Stimulated activated naive CD8-positive, alpha-beta T cell treated with anti-CD3 and anti-CD28 coated beads, Interleukin-15, Interleukin-2, amounts not matched to agents 100 U/mL and 50 U/mL, for 24 hours (primary cell): ENCODE measurements around the gene DLG2.

Experiments used
- ATAC-seq: fragments of 150-1000 bp; cut with Tn5 transposase; one replicate; pipeline ENCODE4 v1.10.0; 2021
- DNase-seq: peaks from one replicate; pipeline ENCODE4 v3.0.0; 2021

DLG2 gene

DNA sequence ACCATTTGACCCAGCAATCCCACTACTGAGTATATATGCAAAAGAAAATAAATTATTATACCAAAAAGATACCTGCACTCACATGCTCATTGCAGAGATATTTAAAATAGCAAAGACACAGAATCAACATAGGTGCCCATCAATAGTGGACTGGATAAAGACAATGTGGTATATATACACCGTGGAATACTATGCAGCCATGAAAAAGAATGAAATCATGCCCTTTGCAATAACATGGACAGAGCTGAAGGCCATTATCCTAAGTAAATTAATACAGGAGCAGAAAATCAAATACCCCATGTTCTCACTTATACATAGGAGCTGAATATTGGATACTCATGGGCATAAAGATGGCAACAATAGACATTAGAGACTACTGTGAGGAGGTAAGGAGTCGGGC, 68.7 kb downstream of the DLG2 start:
- DNase-seq (no peak), ATAC-seq (no peak)

DNA sequence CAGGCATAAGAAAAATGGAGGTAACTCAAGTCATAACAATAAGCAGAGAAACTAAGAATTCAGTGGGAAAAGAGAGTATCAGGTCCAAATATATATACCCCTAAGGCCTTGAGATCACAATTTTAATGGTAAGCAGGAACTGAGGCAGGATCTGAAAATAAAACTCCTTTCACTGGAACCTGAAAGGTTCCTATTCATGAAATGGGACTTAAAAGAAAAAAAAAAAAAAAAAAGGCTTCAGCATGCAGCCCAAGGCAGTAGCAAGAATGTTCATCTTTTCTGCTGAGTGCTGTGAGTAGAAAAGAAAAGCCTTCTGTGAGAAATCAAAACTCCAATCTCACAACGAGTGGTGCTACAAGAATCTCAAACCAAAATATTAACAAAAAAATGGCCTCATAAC, 75.3 kb downstream of the DLG2 start:
- ATAC-seq = no peak
- DNase-seq = no peak

GRCh38 chr11:85541683-85542082, 85.5 kb downstream of the DLG2 start:
- ATAC-seq = no peak
- no peak for DNase-seq

GRCh38 chr11:85540635-85541205, 86.4 kb downstream of the DLG2 start:
- no peak for ATAC-seq
- no peak for DNase-seq

- DNase-seq (no peak), ATAC-seq (peak; percentile 19)
These were observed 87.0 kb downstream of the DLG2 start for GRCh38 chr11:85540181-85540580.

DNA sequence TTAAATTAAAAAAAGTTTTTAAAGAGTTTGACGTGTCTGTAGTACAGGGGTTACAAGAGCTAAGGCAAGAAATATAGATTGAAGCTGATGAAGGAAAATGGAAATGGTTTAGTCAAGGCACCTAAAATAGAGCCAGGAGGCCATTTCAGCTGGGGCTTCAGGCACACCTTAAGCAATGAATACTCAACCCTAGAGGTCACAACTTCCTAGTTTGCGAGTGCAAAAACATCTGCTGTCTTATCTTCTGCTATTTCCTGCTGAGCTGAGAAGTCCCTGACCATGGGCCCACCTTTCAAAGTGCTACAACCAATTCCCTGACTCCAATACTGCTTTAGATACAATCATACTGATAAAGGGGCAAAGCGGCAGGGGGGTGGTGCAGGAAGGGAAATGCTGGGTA, 87.4 kb downstream of the DLG2 start:
- ATAC-seq = no peak

GRCh38 chr11:85539029-85539689, 88.0 kb downstream of the DLG2 start:
- ATAC-seq = no peak
- DNase-seq = no peak

More for the DNA sequence above, 87.4 kb downstream of the DLG2 start:
- DNase-seq = no peak

GRCh38 chr11:85536438-85536837, 90.7 kb downstream of the DLG2 start:
- no peak for ATAC-seq
- no peak for DNase-seq

GRCh38 chr11:85534806-85535205, 92.3 kb downstream of the DLG2 start:
- ATAC-seq = no peak
- no peak for DNase-seq

- no peak for DNase-seq
- ATAC-seq = no peak
These were observed 95.8 kb downstream of the DLG2 start for GRCh38 chr11:85531191-85531897.

GRCh38 chr11:85530634-85531033, 96.5 kb downstream of the DLG2 start:
- DNase-seq (no peak), ATAC-seq (no peak)

GRCh38 chr11:85526564-85526963, 100.6 kb downstream of the DLG2 start:
- DNase-seq (no peak), ATAC-seq (no peak)

- ATAC-seq = no peak
- DNase-seq = no peak
These were observed 101.5 kb downstream of the DLG2 start for GRCh38 chr11:85525686-85526085.

GRCh38 chr11:85517272-85517671, 109.9 kb downstream of the DLG2 start:
- no peak for DNase-seq
- ATAC-seq = no peak

- DNase-seq = no peak
- ATAC-seq = no peak
These were observed 131.2 kb downstream of the DLG2 start for GRCh38 chr11:85495918-85496317.

GRCh38 chr11:85494396-85494795, 132.7 kb downstream of the DLG2 start:
- no peak for ATAC-seq
- no peak for DNase-seq

DNA sequence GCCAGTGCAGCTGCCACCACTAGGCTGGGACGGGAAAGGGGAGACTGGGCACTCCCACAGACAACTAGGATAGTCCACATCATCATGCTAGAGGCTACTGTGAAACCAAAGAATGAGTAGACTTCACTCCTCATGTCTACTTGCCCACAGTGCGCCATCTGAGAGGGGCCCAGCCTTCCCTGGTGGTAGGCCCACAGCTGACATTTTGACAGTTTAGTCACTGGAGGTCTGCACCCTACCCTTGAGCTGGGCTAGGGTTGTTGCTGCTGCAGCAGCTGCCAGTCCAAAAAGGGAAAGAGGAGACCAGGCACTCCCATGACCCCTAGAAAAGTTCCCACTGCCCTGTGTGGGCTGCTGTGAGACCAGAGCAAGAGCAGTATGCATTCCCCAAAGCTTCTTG, 141.2 kb downstream of the DLG2 start:
- no peak for ATAC-seq
- no peak for DNase-seq

- ATAC-seq (no peak), DNase-seq (no peak)
These were observed 143.3 kb downstream of the DLG2 start for GRCh38 chr11:85483861-85484260.

- no peak for ATAC-seq
- DNase-seq = no peak
These were observed 145.3 kb downstream of the DLG2 start for GRCh38 chr11:85481862-85482261.

DNA sequence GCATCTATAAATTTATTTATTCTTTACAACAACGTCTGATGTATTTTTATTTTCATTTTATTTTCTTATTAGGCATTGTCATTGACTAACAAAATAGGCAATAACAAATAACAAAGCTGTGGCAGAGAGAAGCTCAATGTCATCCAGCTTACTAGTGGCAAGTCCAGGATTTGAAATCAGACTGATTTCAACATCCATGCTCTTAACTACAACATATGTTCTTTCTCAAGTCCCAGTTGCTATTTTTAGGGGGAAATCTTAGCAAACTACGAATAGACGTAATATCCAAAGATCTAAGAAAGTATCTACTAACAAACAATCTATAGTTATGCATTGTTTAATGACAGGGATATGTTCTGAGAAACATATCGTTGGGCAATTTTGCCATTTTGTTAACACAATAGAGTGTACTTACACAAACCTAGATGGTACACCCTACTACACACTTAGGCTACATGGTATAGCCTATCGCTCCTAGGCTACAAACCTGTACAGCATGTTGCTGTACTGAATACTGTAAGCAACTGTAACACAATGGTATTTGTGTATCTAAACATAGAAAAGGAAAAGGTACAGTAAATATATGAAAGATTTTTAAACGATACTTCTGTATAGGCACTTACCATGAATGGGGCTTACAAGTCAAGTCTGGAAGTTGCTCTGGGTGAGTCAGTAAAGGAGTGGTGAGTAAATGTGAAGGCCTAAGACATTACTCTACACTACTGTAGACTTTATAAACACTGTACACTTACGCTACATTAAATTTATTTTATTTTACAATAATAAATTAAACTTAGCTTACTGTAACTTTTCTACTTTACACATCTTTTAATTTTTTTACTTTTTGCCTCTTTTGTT, 151.3 kb downstream of the DLG2 start:
- DNase-seq = no peak

GRCh38 chr11:85472953-85473352, 154.2 kb downstream of the DLG2 start:
- DNase-seq (no peak), ATAC-seq (no peak)

More for the DNA sequence above, 151.3 kb downstream of the DLG2 start:
- ATAC-seq = no peak

GRCh38 chr11:85464283-85464682, 162.9 kb downstream of the DLG2 start:
- no peak for ATAC-seq
- DNase-seq = no peak

DNA sequence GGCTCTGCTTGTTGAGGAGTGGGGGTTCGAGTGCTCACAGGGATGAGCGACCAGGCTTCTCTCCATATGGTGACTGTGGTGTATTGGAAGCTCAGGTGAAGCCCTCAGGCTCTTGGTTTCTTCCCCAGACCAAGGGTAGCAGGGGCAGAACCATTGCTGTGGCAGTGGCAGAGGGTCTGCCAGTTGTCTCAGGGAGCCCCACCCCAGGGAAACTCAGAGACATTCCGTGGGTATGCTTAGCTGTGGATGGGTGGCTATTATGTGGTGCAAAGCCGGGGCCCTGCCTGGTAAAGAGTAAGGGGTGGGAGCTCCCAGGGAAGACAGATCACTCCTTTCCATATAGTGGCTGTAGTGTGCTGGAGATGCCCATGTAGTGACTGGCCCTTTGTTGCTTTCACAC, 167.8 kb downstream of the DLG2 start:
- ATAC-seq (no peak), DNase-seq (no peak)
